ENCODE measurements around the gene TXNDC17. TPM values are rescaled to one million over a fixed set of nuclear protein-coding genes. Genes with fewer than 3 reads are reported as not detected.

Gene TXNDC17
- total and polyA plus RNA-seq, 2 of the 13 experiments (the other 11 are each of a cell fraction or from before 2014, with no cell fraction given): 188 to 266 TPM

DNA sequence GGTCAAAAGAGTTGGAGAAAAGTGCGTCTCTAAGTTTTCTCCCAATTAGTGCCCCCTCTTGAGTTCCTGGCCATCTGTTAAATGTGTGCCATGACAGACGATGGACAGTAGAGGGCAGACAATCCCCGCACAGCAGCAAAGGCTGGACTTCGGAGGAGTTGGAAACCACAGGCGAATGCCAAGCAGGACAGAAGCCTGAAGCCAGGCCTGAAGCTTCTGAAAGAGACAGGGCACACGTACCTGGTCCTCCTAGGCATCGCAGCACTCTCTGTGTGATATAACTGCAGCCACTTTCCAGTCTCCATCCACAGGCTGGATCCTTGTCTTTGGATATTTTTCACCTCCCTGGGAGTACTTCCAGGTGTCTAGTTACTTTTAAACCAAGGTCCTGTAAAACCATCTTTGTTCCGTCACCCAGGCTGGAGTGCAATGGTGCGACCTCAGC lies 25.2 kb downstream of the TXNDC17 start (continued):
- TF ChIP-seq, protein P1, sequence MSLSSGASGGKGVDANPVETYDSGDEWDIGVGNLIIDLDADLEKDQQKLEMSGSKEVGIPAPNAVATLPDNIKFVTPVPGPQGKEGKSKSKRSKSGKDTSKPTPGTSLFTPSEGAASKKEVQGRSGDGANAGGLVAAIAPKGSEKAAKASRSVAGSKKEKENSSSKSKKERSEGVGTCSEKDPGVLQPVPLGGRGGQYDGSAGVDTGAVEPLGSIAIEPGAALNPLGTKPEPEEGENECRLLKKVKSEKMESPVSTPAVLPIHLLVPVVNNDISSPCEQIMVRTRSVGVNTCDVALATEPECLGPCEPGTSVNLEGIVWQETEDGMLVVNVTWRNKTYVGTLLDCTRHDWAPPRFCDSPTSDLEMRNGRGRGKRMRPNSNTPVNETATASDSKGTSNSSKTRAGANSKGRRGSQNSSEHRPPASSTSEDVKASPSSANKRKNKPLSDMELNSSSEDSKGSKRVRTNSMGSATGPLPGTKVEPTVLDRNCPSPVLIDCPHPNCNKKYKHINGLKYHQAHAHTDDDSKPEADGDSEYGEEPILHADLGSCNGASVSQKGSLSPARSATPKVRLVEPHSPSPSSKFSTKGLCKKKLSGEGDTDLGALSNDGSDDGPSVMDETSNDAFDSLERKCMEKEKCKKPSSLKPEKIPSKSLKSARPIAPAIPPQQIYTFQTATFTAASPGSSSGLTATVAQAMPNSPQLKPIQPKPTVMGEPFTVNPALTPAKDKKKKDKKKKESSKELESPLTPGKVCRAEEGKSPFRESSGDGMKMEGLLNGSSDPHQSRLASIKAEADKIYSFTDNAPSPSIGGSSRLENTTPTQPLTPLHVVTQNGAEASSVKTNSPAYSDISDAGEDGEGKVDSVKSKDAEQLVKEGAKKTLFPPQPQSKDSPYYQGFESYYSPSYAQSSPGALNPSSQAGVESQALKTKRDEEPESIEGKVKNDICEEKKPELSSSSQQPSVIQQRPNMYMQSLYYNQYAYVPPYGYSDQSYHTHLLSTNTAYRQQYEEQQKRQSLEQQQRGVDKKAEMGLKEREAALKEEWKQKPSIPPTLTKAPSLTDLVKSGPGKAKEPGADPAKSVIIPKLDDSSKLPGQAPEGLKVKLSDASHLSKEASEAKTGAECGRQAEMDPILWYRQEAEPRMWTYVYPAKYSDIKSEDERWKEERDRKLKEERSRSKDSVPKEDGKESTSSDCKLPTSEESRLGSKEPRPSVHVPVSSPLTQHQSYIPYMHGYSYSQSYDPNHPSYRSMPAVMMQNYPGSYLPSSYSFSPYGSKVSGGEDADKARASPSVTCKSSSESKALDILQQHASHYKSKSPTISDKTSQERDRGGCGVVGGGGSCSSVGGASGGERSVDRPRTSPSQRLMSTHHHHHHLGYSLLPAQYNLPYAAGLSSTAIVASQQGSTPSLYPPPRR (CRISPR knock-in tag; IDR thresholded peaks at IDR 0.05; ENCODE audit: borderline replicate concordance): 0 out of 2 replicates have a peak, but pooled peaks have one; percentile 17
- TF ChIP-seq POGZ (CRISPR knock-in tag; IDR thresholded peaks at IDR 0.05): peak; percentile 38; the same call in 1 of the 2 replicates
- TF ChIP-seq JUNB (CRISPR knock-in tag; IDR thresholded peaks at IDR 0.05; ENCODE audit: borderline replicate concordance): no peak
- TF ChIP-seq NR2C2 (CRISPR knock-in tag; IDR thresholded peaks at IDR 0.05; ENCODE audit: borderline replicate concordance): peak; percentile 28; the same call in 1 of the 2 replicates
- TF ChIP-seq ZNF598 (CRISPR knock-in tag; IDR thresholded peaks at IDR 0.05; ENCODE audit: borderline replicate concordance): 0 out of 2 replicates have a peak, but pooled peaks have one; percentile 52
- TF ChIP-seq, protein P2, sequence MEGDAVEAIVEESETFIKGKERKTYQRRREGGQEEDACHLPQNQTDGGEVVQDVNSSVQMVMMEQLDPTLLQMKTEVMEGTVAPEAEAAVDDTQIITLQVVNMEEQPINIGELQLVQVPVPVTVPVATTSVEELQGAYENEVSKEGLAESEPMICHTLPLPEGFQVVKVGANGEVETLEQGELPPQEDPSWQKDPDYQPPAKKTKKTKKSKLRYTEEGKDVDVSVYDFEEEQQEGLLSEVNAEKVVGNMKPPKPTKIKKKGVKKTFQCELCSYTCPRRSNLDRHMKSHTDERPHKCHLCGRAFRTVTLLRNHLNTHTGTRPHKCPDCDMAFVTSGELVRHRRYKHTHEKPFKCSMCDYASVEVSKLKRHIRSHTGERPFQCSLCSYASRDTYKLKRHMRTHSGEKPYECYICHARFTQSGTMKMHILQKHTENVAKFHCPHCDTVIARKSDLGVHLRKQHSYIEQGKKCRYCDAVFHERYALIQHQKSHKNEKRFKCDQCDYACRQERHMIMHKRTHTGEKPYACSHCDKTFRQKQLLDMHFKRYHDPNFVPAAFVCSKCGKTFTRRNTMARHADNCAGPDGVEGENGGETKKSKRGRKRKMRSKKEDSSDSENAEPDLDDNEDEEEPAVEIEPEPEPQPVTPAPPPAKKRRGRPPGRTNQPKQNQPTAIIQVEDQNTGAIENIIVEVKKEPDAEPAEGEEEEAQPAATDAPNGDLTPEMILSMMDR (CRISPR knock-in tag; IDR thresholded peaks at IDR 0.05): peak; percentile 98
- no peak for TF ChIP-seq NFIC (IDR thresholded peaks at IDR 0.05; ENCODE audit: low read length)
- TF ChIP-seq ZNF670 (CRISPR knock-in tag; IDR thresholded peaks at IDR 0.05; ENCODE audit: borderline replicate concordance): no peak
- 0 out of 2 replicates have a peak, but pooled peaks have one; percentile 42 for TF ChIP-seq MIXL1 (CRISPR knock-in tag; IDR thresholded peaks at IDR 0.05)
- peak; percentile 71; the same call in 1 of the 2 replicates for TF ChIP-seq REPIN1 (CRISPR knock-in tag; IDR thresholded peaks at IDR 0.05; ENCODE audit: borderline replicate concordance, low read depth)
- peak; percentile 44; the same call in 1 of the 2 replicates for TF ChIP-seq ZMYM4 (CRISPR knock-in tag; IDR thresholded peaks at IDR 0.05)
- TF ChIP-seq, protein P3, sequence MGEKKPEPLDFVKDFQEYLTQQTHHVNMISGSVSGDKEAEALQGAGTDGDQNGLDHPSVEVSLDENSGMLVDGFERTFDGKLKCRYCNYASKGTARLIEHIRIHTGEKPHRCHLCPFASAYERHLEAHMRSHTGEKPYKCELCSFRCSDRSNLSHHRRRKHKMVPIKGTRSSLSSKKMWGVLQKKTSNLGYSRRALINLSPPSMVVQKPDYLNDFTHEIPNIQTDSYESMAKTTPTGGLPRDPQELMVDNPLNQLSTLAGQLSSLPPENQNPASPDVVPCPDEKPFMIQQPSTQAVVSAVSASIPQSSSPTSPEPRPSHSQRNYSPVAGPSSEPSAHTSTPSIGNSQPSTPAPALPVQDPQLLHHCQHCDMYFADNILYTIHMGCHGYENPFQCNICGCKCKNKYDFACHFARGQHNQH (CRISPR knock-in tag; IDR thresholded peaks at IDR 0.05): peak; percentile 49; the same call in 1 of the 2 replicates
- TF ChIP-seq FOXO1 (CRISPR knock-in tag; IDR thresholded peaks at IDR 0.05): 0 out of 2 replicates have a peak, but pooled peaks have one; percentile 21
- 0 out of 2 replicates have a peak, but pooled peaks have one; percentile 29 for TF ChIP-seq ERF (CRISPR knock-in tag; IDR thresholded peaks at IDR 0.05)
- no peak for TF ChIP-seq TBX3 (IDR thresholded peaks at IDR 0.05; ENCODE audit: borderline replicate concordance)
- 0 out of 2 replicates have a peak, but pooled peaks have one; percentile 24 for TF ChIP-seq RCOR2 (CRISPR knock-in tag; IDR thresholded peaks at IDR 0.05)
- TF ChIP-seq, protein P4, sequence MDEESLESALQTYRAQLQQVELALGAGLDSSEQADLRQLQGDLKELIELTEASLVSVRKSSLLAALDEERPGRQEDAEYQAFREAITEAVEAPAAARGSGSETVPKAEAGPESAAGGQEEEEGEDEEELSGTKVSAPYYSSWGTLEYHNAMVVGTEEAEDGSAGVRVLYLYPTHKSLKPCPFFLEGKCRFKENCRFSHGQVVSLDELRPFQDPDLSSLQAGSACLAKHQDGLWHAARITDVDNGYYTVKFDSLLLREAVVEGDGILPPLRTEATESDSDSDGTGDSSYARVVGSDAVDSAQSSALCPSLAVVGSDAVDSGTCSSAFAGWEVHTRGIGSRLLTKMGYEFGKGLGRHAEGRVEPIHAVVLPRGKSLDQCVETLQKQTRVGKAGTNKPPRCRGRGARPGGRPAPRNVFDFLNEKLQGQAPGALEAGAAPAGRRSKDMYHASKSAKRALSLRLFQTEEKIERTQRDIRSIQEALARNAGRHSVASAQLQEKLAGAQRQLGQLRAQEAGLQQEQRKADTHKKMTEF (CRISPR knock-in tag; IDR thresholded peaks at IDR 0.05): 0 out of 2 replicates have a peak, but pooled peaks have one; percentile 18

All from HepG2 (cell line).